KMS-11 (cell line): ENCODE measurements around the gene ITGAV.

Experiments used
- H2AFZ ChIP-seq: fragments of 200-600 bp; sonication (generic); 2 replicates; pipeline ENCODE4 v1.6.1; 2016; ENCODE audit warnings: antibody characterized with exemption, mixed run types, low read depth
- H3K27ac ChIP-seq: fragments of 200-600 bp; sonication (generic); 2 replicates; pipeline ENCODE4 v1.6.1; 2016; ENCODE audit warnings: mild to moderate bottlenecking, mixed run types
- H3K27me3 ChIP-seq: fragments of 200-600 bp; sonication (generic); 2 replicates; pipeline ENCODE4 v1.6.1; 2017; ENCODE audit warnings: mild to moderate bottlenecking, low read depth, mixed run types, moderate library complexity; ENCODE audit not compliant: insufficient read depth
- H3K36me3 ChIP-seq: fragments of 200-600 bp; sonication (generic); 2 replicates; pipeline ENCODE4 v1.6.1; 2017; ENCODE audit warnings: mild to moderate bottlenecking, mixed run types; ENCODE audit not compliant: insufficient read depth
- H3K4me1 ChIP-seq: fragments of 200-600 bp; sonication (generic); 2 replicates; pipeline ENCODE4 v1.6.1; 2016; ENCODE audit warnings: mild to moderate bottlenecking, low read depth, mixed run types; ENCODE audit not compliant: poor library complexity, severe bottlenecking
- H3K4me2 ChIP-seq: fragments of 200-600 bp; sonication (generic); 2 replicates; pipeline ENCODE4 v1.7.0; 2016; ENCODE audit warnings: mild to moderate bottlenecking, mixed run types
- H3K4me3 ChIP-seq: fragments of 200-600 bp; sonication (generic); IDR thresholded peaks from 2 replicates; pipeline ENCODE4 v1.6.1; 2017; ENCODE audit warnings: low read depth, low read length, mixed read lengths; ENCODE audit not compliant: insufficient read depth
- H3K79me2 ChIP-seq: fragments of 200-600 bp; sonication (generic); 2 replicates; pipeline ENCODE4 v1.6.1; 2016; ENCODE audit warnings: low read depth, mixed run types; ENCODE audit not compliant: insufficient read depth
- H3K9ac ChIP-seq: fragments of 200-600 bp; sonication (generic); 2 replicates; pipeline ENCODE4 v1.6.1; 2016; ENCODE audit warnings: mild to moderate bottlenecking, mixed run types
- H4K20me1 ChIP-seq: fragments of 200-600 bp; sonication (generic); 2 replicates; pipeline ENCODE4 v1.6.1; 2016; ENCODE audit warnings: mild to moderate bottlenecking, mixed run types; ENCODE audit not compliant: insufficient read depth
- TF ChIP-seq, protein P1 (sequence below): fragments of 200-600 bp; sonication (generic); conservative IDR thresholded peaks from 2 replicates; pipeline ENCODE4 v1.6.1; 2017; ENCODE audit warnings: low read depth, mild to moderate bottlenecking, antibody characterized with exemption, low read length, moderate library complexity, mixed read lengths

Gene ITGAV

DNA sequence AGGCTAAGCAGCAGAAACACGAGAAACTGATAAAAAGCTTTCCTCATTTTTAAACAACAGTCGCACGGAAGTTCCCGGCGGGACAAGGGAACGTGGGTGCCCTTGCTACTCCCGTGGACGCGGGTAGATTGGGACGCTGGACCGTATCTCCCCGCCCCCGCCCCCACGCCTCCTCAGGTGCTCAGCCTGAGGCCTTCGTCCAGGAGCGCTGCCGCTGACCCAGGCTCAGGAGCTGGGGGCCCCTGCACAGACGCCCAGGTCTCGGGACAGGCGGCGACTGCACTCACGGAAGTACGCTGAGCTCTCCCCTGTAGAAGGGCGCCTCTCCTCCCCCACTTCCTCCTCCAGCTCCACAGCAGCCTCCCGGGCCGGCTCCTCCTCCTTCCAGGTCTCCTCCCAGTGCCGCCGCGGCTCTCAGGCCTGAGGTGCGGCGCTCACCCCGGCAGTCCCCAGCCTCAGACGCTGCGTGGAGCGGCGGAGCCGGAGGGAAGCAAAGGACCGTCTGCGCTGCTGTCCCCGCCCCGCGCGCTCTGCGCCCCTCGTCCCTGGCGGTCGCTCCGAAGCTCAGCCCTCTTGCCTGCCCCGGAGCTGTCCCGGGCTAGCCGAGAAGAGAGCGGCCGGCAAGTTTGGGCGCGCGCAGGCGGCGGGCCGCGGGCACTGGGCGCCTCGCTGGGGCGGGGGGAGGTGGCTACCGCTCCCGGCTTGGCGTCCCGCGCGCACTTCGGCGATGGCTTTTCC lies at the start of gene ITGAV:
Gene ITGAV, plus strand, starts transcription at position 445 of the 738 bp plus-strand sequence. Its CDS starts 283 bp downstream, at position 728.
- Histone ChIP-seq H3K9ac (peak within 1 kb of the TSS; percentile 72), H4K20me1 (no peaks in the 10 kb centered on the region), H3K4me2 (peak within 1 kb of the TSS; percentile 89), H2AFZ (peak within 1 kb of the TSS; percentile 99), H3K27ac (peak within 1 kb of the TSS; percentile 73), H3K36me3 (no peaks in the 10 kb centered on the region), H3K79me2 (peaks cover 39% of the 10 kb centered on the region), H3K27me3 (no peaks in the 10 kb centered on the region), H3K4me3 (peak within 1 kb of the TSS; percentile 95), H3K4me1 (peaks cover 27% of the 10 kb centered on the region)
- TF ChIP-seq, protein P1, sequence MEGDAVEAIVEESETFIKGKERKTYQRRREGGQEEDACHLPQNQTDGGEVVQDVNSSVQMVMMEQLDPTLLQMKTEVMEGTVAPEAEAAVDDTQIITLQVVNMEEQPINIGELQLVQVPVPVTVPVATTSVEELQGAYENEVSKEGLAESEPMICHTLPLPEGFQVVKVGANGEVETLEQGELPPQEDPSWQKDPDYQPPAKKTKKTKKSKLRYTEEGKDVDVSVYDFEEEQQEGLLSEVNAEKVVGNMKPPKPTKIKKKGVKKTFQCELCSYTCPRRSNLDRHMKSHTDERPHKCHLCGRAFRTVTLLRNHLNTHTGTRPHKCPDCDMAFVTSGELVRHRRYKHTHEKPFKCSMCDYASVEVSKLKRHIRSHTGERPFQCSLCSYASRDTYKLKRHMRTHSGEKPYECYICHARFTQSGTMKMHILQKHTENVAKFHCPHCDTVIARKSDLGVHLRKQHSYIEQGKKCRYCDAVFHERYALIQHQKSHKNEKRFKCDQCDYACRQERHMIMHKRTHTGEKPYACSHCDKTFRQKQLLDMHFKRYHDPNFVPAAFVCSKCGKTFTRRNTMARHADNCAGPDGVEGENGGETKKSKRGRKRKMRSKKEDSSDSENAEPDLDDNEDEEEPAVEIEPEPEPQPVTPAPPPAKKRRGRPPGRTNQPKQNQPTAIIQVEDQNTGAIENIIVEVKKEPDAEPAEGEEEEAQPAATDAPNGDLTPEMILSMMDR = no peak

DNA sequence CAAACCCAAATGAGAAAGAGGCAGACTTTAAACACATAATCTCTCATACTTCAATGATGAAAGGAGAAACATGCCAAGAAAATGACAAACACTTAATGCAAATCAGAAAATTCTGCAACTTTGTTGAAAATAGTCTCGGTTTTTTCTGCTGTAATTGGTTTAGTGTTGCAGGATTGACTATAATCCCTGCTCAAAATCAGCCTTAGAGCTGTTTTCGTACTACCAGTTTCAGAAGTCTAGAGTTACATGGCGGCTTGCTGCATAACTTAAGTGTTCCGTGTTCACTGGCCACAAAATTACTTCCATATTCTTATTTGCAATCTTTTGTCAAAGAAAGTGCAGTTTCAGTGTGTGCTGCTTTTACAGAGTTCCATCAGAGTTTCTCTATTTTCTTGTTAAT lies 48.9 kb upstream of the ITGAV start:
- H3K27ac ChIP-seq = peak overlapping the region; percentile 54
- H3K9ac ChIP-seq = 0 out of 2 replicates have a peak overlapping the region, but pooled peaks have one; percentile 2
- peak overlapping the region; percentile 43 for H2AFZ ChIP-seq
- TF ChIP-seq, protein P1 = no peak
- H3K4me2 ChIP-seq = peak overlapping the region; percentile 57
- no peaks in the 10 kb centered on the region for H3K79me2 ChIP-seq
- H3K27me3 ChIP-seq = no peaks in the 10 kb centered on the region
- no peaks in the 10 kb centered on the region for H3K36me3 ChIP-seq
- no peaks in the 10 kb centered on the region for H4K20me1 ChIP-seq
- peak overlapping the region; percentile 63 for H3K4me3 ChIP-seq
- peaks cover 33% of the 10 kb centered on the region for H3K4me1 ChIP-seq

DNA sequence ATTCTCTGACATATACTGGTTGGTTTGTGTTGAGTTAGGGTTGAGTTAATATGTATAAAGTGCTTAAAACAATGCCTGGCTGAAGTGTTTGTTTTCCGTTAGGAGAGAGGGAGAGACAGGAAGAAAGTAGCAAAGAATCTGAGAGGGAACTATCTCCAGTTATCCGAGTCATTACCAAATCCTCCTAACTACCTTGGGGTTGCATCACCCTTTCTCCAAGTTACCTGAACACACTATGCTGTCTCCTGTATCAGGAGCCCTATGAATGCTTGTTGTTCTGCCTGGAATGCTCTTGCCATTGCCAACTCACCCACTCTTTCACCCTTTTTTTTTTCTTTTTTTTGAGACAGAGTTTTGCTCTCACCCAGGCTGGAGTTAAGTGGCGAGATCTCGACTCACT lies 47.9 kb upstream of the ITGAV start:
- TF ChIP-seq, protein P1 = no peak
- Histone ChIP-seq H3K36me3 (no peaks in the 10 kb centered on the region), H3K4me3 (no peak overlapping the region), H3K9ac (no peak overlapping the region), H3K4me2 (peak overlapping the region; percentile 57; the same call in 1 of the 2 replicates), H3K4me1 (peaks cover 33% of the 10 kb centered on the region), H2AFZ (no peak overlapping the region), H3K79me2 (no peaks in the 10 kb centered on the region), H4K20me1 (no peaks in the 10 kb centered on the region), H3K27ac (peak overlapping the region; percentile 54; the same call in 1 of the 2 replicates), H3K27me3 (no peaks in the 10 kb centered on the region)

DNA sequence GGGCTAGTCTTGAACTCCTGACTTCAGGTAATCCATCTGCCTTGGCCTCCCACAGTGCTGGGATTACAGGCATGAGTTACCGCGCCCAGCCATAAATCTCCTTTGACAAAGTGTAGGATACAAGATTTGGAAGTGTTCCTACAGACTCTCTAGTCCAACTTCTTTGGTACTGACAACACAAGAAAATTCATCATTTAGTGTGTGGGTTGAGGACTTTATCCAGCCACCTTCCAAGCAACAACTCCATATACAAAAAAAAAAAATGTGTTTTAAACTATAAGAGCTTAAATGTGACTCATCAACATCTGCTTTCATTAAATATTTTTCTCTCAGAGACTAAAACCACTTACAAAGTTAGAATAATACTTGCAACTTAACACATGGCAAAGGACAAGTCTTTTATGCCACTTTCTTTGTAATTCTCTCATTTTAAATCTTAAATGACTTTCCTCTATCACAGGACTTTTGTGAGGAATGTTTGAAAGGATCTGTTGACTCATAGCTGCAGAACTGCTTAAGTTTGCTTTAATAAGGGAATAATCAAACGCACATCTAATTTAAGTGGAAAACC lies 46.2 kb upstream of the ITGAV start:
- Histone ChIP-seq H3K4me1 (peaks cover 33% of the 10 kb centered on the region), H3K27ac (no peak overlapping the region), H3K4me3 (no peak overlapping the region), H4K20me1 (no peaks in the 10 kb centered on the region), H3K27me3 (no peaks in the 10 kb centered on the region), H3K79me2 (no peaks in the 10 kb centered on the region), H3K9ac (no peak overlapping the region), H3K4me2 (no peak overlapping the region), H2AFZ (no peak overlapping the region), H3K36me3 (no peaks in the 10 kb centered on the region)
- TF ChIP-seq, protein P1 = no peak
